Measurements from ENCODE around the gene TMED4.

DNA sequence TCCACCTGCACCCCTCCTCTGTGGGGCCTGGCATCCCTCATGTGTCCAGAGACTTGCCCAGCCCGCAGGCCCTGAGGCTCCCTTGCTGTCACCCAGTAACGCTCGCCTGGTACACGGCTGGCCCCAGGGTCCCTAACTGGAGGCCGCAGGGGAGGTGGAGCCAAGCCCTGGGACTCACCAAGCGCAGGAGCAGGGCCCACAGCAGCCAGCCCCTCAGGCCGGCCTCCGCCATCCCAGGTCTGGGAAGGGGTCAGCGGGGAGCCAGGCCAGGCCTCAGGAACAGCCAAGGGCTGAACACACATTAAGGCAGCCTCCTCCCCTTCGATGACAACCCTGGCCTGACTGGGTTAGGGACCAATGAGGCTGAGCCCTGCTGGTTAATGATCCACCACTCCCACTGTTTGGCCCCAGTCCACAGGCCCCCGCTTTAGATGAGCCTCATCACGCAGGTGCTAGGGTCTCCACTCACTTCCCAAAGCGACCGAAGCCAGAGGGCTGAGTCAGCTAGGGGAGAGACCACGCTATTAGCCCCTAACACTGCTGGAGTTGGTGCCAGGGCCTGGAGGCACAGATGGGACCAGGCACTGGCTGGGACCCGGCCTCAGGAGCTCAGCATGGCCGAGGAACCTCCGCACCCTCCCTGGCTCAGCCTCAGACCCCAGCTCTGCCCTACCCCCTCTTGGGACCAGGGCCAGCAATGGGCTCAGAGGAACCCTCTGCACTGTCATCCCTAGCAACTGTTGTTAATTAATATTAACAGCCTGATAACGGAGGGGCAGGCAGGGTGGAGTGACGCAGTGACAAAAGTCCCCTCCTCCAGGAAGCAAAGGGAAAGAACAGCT, 40.8 kb downstream of the TMED4 start, which contains the start of gene NPC1L1:
- TF ChIP-seq, protein P1, sequence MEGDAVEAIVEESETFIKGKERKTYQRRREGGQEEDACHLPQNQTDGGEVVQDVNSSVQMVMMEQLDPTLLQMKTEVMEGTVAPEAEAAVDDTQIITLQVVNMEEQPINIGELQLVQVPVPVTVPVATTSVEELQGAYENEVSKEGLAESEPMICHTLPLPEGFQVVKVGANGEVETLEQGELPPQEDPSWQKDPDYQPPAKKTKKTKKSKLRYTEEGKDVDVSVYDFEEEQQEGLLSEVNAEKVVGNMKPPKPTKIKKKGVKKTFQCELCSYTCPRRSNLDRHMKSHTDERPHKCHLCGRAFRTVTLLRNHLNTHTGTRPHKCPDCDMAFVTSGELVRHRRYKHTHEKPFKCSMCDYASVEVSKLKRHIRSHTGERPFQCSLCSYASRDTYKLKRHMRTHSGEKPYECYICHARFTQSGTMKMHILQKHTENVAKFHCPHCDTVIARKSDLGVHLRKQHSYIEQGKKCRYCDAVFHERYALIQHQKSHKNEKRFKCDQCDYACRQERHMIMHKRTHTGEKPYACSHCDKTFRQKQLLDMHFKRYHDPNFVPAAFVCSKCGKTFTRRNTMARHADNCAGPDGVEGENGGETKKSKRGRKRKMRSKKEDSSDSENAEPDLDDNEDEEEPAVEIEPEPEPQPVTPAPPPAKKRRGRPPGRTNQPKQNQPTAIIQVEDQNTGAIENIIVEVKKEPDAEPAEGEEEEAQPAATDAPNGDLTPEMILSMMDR (conservative IDR thresholded peaks at IDR 0.05; ENCODE audit: low read depth in 2 of 2), result no peak
- TF ChIP-seq EZH2 (IDR thresholded peaks at IDR 0.05; ENCODE audit: low read depth, unreplicated experiment), result no peak
- no peak for TF ChIP-seq REST (IDR thresholded peaks at IDR 0.05; ENCODE audit: unreplicated experiment)
- TF ChIP-seq EZH2phosphoT487 (IDR thresholded peaks at IDR 0.05; ENCODE audit: unreplicated experiment), result no peak
- TF ChIP-seq POLR2AphosphoS5 (IDR thresholded peaks at IDR 0.05; ENCODE audit: low read depth), result no peak
- TF ChIP-seq NANOG (IDR thresholded peaks at IDR 0.05; ENCODE audit: borderline replicate concordance), result no peak
- no peak for TF ChIP-seq JUNB (IDR thresholded peaks at IDR 0.05; ENCODE audit: unreplicated experiment)
- no peak for TF ChIP-seq ZNF331 (CRISPR knock-in tag; IDR thresholded peaks at IDR 0.05; ENCODE audit: low read depth)
- no peak for TF ChIP-seq ZNF114 (CRISPR knock-in tag; IDR thresholded peaks at IDR 0.05)
- TF ChIP-seq CREB1 (CRISPR knock-in tag; IDR thresholded peaks at IDR 0.05; ENCODE audit: low read depth), result no peak
- TF ChIP-seq STAT1 (IDR thresholded peaks at IDR 0.05; ENCODE audit: unreplicated experiment), result no peak
- TF ChIP-seq, protein P2, sequence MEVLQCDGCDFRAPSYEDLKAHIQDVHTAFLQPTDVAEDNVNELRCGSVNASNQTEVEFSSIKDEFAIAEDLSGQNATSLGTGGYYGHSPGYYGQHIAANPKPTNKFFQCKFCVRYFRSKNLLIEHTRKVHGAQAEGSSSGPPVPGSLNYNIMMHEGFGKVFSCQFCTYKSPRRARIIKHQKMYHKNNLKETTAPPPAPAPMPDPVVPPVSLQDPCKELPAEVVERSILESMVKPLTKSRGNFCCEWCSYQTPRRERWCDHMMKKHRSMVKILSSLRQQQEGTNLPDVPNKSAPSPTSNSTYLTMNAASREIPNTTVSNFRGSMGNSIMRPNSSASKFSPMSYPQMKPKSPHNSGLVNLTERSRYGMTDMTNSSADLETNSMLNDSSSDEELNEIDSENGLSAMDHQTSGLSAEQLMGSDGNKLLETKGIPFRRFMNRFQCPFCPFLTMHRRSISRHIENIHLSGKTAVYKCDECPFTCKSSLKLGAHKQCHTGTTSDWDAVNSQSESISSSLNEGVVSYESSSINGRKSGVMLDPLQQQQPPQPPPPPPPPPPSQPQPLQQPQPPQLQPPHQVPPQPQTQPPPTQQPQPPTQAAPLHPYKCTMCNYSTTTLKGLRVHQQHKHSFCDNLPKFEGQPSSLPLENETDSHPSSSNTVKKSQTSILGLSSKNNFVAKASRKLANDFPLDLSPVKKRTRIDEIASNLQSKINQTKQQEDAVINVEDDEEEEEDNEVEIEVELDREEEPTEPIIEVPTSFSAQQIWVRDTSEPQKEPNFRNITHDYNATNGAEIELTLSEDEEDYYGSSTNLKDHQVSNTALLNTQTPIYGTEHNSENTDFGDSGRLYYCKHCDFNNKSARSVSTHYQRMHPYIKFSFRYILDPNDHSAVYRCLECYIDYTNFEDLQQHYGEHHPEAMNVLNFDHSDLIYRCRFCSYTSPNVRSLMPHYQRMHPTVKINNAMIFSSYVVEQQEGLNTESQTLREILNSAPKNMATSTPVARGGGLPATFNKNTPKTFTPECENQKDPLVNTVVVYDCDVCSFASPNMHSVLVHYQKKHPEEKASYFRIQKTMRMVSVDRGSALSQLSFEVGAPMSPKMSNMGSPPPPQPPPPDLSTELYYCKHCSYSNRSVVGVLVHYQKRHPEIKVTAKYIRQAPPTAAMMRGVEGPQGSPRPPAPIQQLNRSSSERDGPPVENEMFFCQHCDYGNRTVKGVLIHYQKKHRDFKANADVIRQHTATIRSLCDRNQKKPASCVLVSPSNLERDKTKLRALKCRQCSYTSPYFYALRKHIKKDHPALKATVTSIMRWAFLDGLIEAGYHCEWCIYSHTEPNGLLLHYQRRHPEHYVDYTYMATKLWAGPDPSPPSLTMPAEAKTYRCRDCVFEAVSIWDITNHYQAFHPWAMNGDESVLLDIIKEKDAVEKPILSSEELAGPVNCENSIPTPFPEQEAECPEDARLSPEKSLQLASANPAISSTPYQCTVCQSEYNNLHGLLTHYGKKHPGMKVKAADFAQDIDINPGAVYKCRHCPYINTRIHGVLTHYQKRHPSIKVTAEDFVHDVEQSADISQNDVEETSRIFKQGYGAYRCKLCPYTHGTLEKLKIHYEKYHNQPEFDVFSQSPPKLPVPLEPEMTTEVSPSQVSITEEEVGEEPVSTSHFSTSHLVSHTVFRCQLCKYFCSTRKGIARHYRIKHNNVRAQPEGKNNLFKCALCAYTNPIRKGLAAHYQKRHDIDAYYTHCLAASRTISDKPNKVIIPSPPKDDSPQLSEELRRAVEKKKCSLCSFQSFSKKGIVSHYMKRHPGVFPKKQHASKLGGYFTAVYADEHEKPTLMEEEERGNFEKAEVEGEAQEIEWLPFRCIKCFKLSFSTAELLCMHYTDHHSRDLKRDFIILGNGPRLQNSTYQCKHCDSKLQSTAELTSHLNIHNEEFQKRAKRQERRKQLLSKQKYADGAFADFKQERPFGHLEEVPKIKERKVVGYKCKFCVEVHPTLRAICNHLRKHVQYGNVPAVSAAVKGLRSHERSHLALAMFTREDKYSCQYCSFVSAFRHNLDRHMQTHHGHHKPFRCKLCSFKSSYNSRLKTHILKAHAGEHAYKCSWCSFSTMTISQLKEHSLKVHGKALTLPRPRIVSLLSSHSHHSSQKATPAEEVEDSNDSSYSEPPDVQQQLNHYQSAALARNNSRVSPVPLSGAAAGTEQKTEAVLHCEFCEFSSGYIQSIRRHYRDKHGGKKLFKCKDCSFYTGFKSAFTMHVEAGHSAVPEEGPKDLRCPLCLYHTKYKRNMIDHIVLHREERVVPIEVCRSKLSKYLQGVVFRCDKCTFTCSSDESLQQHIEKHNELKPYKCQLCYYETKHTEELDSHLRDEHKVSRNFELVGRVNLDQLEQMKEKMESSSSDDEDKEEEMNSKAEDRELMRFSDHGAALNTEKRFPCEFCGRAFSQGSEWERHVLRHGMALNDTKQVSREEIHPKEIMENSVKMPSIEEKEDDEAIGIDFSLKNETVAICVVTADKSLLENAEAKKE (CRISPR knock-in tag; IDR thresholded peaks at IDR 0.05), result no peak
- no peak for TF ChIP-seq ETS1 (IDR thresholded peaks at IDR 0.05)
